Suprapubic skin (tissue), 3 donors: Measurements from ENCODE around the gene SLC13A5.

Experiments used
- EP300 ChIP-seq: sonication (generic); formaldehyde crosslinking; IDR thresholded peaks from one replicate; pipeline ENCODE4 v1.6.1; 2017; ENCODE audit warnings: antibody characterized with exemption
- TF ChIP-seq, protein P1 (sequence below), 2 donors: fragments of 200-600 bp in 1 of 2; fragments of 450-650 bp in 1 of 2; sonication (generic) in 1 of 2; IDR thresholded peaks; one replicate each; pipeline ENCODE4 v1.5.1; 2016 to 2019; ENCODE audit warnings: antibody characterized with exemption in 2 of 2, mild to moderate bottlenecking in 1 of 2, moderate library complexity in 1 of 2

DNA sequence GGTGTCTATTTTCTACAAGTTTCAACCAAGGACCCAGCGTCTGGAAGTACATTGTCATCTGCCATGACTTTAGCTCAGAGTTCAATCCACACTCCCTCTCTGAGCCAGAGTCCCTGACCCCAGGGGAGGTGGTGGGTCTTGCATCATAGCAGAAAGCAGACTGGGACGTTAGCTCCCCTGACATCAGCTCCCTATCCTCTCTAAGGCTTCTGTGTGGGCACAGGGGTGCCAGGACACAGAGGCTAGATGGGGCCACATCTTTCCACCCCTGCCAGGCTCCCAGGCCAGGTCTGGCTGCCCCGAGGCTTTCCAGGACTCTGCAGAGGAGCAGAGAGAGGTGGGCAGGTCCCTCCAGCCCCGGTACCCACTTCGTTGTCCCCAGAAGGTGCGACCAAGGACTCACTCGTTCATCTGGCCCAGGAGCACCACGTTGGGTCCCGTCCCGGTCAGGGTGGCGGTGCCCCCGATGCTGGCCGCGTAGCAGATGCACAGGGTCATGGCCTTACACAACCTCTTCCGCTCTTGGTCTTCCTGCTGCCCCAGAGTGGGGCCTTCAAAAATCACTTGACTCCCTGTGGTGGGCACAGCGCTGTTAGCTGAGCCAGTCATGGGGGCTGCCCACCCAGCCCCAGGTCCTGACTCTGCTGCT, 10.5 kb downstream of the SLC13A5 start:
- TF ChIP-seq, protein P1, sequence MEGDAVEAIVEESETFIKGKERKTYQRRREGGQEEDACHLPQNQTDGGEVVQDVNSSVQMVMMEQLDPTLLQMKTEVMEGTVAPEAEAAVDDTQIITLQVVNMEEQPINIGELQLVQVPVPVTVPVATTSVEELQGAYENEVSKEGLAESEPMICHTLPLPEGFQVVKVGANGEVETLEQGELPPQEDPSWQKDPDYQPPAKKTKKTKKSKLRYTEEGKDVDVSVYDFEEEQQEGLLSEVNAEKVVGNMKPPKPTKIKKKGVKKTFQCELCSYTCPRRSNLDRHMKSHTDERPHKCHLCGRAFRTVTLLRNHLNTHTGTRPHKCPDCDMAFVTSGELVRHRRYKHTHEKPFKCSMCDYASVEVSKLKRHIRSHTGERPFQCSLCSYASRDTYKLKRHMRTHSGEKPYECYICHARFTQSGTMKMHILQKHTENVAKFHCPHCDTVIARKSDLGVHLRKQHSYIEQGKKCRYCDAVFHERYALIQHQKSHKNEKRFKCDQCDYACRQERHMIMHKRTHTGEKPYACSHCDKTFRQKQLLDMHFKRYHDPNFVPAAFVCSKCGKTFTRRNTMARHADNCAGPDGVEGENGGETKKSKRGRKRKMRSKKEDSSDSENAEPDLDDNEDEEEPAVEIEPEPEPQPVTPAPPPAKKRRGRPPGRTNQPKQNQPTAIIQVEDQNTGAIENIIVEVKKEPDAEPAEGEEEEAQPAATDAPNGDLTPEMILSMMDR (IDR thresholded peaks at IDR 0.05): no peak
- no peak for TF ChIP-seq EP300
